MCF 10A (cell line): ENCODE data around the gene RGS17. TPM values are rescaled to one million over a fixed set of nuclear protein-coding genes. Genes with fewer than 3 reads are reported as not detected.

Source experiments
- BruUV-seq: library from RNA; stranded (reverse); fragments of 400-500 nt; replicated peaks from 2 replicates; lab custom pipeline; 2021; lab: Mats Ljungman, UMichigan
- CTCF ChIA-PET: fragments of 300-600 bp; sonication (Branson Sonifier 250); formaldehyde crosslinking; extraction: SDS; loops from one replicate; lab custom pipeline; 2021; ENCODE audit warnings: antibody characterized with exemption, inconsistent platforms; lab: Yijun Ruan, JAX
- POLR2A ChIA-PET: fragments of 300-600, 350-650 bp; sonication (Branson Sonifier 250); formaldehyde crosslinking; extraction: SDS; loops from one replicate; lab custom pipeline; 2020; ENCODE audit warnings: antibody characterized with exemption, inconsistent platforms; lab: Yijun Ruan, JAX
- DNase-seq: peaks from one replicate; pipeline ENCODE4 v3.0.0-alpha.2; 2018; ENCODE audit not compliant: unreplicated experiment
- H3K27ac Mint-ChIP-seq: one replicate; pipeline ENCODE4 v1.8.0; 2022; ENCODE audit warnings: mild to moderate bottlenecking, low read depth, mixed read lengths; ENCODE audit not compliant: unreplicated experiment
- H3K27me3 Mint-ChIP-seq: one replicate; pipeline ENCODE4 v1.8.0; 2022; ENCODE audit warnings: mixed read lengths; ENCODE audit not compliant: insufficient read depth, unreplicated experiment
- H3K36me3 Mint-ChIP-seq: one replicate; pipeline ENCODE4 v1.8.0; 2022; ENCODE audit warnings: mild to moderate bottlenecking, moderate library complexity, mixed read lengths; ENCODE audit not compliant: insufficient read depth, unreplicated experiment
- H3K4me1 Mint-ChIP-seq: one replicate; pipeline ENCODE4 v1.8.0; 2022; ENCODE audit warnings: mixed read lengths; ENCODE audit not compliant: insufficient read depth, unreplicated experiment
- H3K4me3 Mint-ChIP-seq: one replicate; pipeline ENCODE4 v1.8.0; 2022; ENCODE audit warnings: mild to moderate bottlenecking, moderate library complexity, mixed read lengths; ENCODE audit not compliant: unreplicated experiment
- H3K9me3 Mint-ChIP-seq: one replicate; pipeline ENCODE4 v1.8.0; 2022; ENCODE audit warnings: mixed read lengths; ENCODE audit not compliant: unreplicated experiment
- CTCF ChIP-seq: fragments of 200-600 bp; IDR thresholded peaks from one replicate; pipeline ENCODE4 v1.8.0; 2022; ENCODE audit warnings: antibody characterized with exemption, mild to moderate bottlenecking; ENCODE audit not compliant: unreplicated experiment
- intact Hi-C: fragments of 100-400 bp; cut with micrococcal nuclease; formaldehyde crosslinking; loops from 2 replicates; pipeline ENCODE4 v1.14.1; 2022
- total RNA-seq: library from RNA; stranded (reverse); gene quantifications from 2 replicates; pipeline ENCODE4 v1.2.3, GENCODE V29; 2022

Gene RGS17
- total RNA-seq, 1 experiment from 2014 or later, result 2.5 TPM

- BruUV-seq, result no TSS peak
- Mint-ChIP-seq H3K4me3 (no peak overlapping the region), H3K27ac (no peak overlapping the region), H3K36me3 (no peaks in the 10 kb centered on the region), H3K4me1 (peaks cover 23% of the 10 kb centered on the region), H3K27me3 (no peaks in the 10 kb centered on the region), H3K9me3 (peaks cover 2% of the 10 kb centered on the region)
- no peak for TF ChIP-seq CTCF
- intact Hi-C loops, result no loop called here
- DNase-seq, result no peak
- POLR2A ChIA-PET, result interaction anchor here (0.5 to 1.2 kb wide), 3 partner anchors 9 to 487 kb away, joined by 3 read pairs; no protein-coding TSS in a partner anchor
- CTCF ChIA-PET, result interaction anchor here (0.6 to 1.3 kb wide), 4 partner anchors 20 to 135 kb away, joined by 3 to 4 read pairs (median 3); no protein-coding TSS in a partner anchor
These were observed 43.6 kb downstream of the RGS17 start for GRCh38 chr6:153087436-153087835.

GRCh38 chr6:153086225-153086990, 44.7 kb downstream of the RGS17 start:
- POLR2A ChIA-PET, result interaction anchor here (0.9 to 3.1 kb wide), 2 partner anchors 10 to 83 kb away, joined by 3 to 14 read pairs; no protein-coding TSS in a partner anchor

GRCh38 chr6:153085239-153085638, 45.8 kb downstream of the RGS17 start:
- H3K4me3 Mint-ChIP-seq, result no peak overlapping the region
- H3K9me3 Mint-ChIP-seq, result peaks cover 16% of the 10 kb centered on the region
- intact Hi-C loops, result no loop called here
- H3K27ac Mint-ChIP-seq, result no peak overlapping the region
- DNase-seq, result no peak
- TF ChIP-seq CTCF, result no peak
- H3K27me3 Mint-ChIP-seq, result no peaks in the 10 kb centered on the region
- H3K4me1 Mint-ChIP-seq, result peaks cover 18% of the 10 kb centered on the region
- POLR2A ChIA-PET, result interaction anchor here (0.9 to 3.1 kb wide), 2 partner anchors 9 to 11 kb away, joined by 4 to 14 read pairs; no protein-coding TSS in a partner anchor
- no TSS peak for BruUV-seq
- CTCF ChIA-PET, result interaction anchor here (0.6 to 0.7 kb wide), 2 partner anchors 1070 to 1507 kb away, joined by 3 read pairs; no protein-coding TSS in a partner anchor
- H3K36me3 Mint-ChIP-seq, result no peaks in the 10 kb centered on the region

More at GRCh38 chr6:153086225-153086990, 44.7 kb downstream of the RGS17 start:
- Mint-ChIP-seq H3K4me1 (peaks cover 18% of the 10 kb centered on the region), H3K36me3 (no peaks in the 10 kb centered on the region), H3K27me3 (no peaks in the 10 kb centered on the region), H3K9me3 (peaks cover 12% of the 10 kb centered on the region), H3K27ac (no peak overlapping the region), H3K4me3 (no peak overlapping the region)
- TF ChIP-seq CTCF, result no peak
- intact Hi-C loops, result no loop called here
- CTCF ChIA-PET, result interaction anchor here (1.3 kb wide), 1 partner anchor 21 kb away, joined by 3 read pairs; no protein-coding TSS in a partner anchor
- no peak for DNase-seq
- BruUV-seq, result no TSS peak

GRCh38 chr6:153084393-153084792, 46.7 kb downstream of the RGS17 start:
- Mint-ChIP-seq H3K4me1 (peaks cover 18% of the 10 kb centered on the region), H3K27me3 (no peaks in the 10 kb centered on the region), H3K27ac (no peak overlapping the region), H3K9me3 (peaks cover 16% of the 10 kb centered on the region), H3K36me3 (no peaks in the 10 kb centered on the region), H3K4me3 (no peak overlapping the region)
- CTCF ChIA-PET, result interaction anchor here (0.5 kb wide), 1 partner anchor 666 kb away, joined by 3 read pairs; no protein-coding TSS in a partner anchor
- POLR2A ChIA-PET, result interaction anchor here (3.1 kb wide), 1 partner anchor 12 kb away, joined by 14 read pairs; no protein-coding TSS in a partner anchor
- intact Hi-C loops, result no loop called here
- TF ChIP-seq CTCF, result no peak
- BruUV-seq, result no TSS peak
- peak; percentile 38 for DNase-seq
